IPS-NIHi11 (cell line): ENCODE data around the gene HIPK2.

Experiments used
- DNase-seq: peaks from one replicate; pipeline ENCODE4 v3.0.0; 2012; ENCODE audit warnings: mixed read lengths, low spot score

Gene HIPK2

DNA sequence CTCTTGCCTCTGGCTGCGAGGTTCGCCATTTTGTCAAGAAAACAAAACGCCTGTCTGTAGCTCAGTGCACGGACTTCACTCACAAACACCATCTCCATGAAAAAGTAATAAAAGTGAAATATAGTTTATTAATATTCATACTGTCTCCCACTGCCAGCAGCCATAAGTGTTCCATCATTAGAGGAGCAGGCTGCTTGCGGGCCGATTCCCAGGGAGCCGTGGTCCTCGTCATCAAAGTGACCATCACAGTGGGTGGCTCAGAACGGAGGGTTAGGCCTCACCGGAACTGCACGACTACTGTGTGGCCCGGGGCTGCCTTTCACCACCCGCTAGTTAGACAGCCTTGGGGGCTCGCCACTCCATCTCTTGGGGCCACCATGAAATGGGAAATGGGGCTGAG, 82.7 kb downstream of the HIPK2 start:
- DNase-seq, result no peak

DNA sequence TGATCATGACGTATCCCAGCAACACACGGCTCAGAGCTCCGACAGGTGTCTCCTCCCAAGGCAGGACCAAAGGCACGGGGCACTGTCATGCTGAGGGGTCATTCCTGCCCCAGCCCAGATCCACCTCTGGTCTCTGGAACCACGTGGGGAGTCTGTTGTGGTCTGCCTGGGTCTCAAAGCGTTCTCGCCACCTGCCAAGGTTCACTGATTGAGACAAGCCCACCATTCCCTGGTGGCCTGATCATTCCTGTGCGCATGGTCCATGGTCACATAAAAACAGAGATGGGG, 83.5 kb downstream of the HIPK2 start:
- DNase-seq, result no peak

DNA sequence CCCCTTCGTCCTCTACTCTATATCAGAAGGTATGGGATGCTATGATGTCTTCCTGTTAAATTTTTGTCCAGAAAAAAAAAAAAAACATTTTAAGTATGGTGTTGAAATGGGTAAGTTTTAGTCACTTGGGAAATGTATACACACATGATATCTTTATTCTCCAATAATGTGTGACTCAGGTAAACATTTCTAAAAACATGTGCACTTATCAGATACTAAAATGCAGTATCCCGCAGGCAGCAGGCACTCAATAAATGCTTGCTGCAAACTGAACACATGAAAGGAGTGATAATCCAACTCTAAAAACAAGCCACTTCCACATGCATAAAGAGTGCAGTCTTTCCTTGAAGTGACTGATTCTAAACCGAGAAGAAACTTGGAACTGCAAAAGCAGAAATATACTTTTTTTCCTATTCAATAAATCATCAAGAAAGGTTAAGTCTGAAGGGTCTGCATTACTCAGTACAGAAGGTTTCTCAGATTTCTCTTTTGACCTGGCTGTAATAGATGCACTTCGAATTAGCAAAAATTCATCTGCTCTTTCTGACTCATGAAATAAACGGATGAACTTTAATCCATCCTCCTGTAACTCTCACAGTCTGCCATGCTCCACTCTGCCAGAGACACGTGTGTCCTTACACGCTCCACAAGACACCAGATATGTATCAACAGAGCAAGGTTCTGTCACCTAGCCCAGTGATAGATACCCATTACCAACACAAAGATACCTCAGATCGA, 84.0 kb downstream of the HIPK2 start:
- DNase-seq, result no peak

DNA sequence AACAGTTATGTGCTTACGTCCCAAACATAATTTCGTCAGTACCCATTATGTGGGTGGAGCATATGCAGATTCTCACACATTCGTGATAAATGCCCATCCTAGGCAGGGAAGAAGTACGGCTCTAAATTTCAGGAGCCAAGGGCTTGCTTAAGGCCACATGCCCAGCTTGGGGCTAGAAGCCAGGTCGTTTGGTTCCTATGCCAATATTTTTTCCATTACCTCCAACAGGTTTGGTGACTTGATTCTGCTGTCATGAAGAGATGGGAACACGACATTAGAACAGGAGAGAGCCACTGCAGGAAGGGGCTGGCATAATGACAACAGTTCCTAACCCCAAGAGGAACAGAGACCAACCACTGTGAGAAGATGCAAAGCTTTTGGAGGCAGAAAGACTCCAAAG, 85.1 kb downstream of the HIPK2 start:
- no peak for DNase-seq

DNA sequence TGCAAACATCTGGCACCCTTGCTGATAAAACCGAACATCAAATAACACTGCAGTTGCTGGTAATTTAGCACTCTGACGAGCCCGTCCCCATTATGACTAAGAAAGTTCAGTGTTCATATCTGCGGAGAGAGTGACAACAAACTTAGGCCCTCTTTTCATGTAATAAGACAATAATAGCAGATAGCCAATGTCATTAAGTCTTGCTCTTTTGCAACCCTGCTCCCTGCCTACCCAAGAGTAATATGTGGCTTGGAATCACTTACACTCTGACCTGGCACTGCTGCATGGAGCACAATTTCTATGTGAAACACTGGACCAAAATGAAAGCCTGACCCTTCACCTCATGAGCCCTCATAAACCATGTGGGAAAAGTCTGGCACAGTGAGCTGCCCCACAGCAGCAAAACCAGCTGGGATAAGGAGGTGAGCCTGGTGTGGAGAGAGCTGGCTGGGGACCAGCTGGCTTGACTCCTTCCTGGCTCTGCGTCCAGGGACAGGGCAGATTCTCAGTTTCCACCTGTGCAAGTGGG, 86.5 kb downstream of the HIPK2 start:
- DNase-seq, result no peak

DNA sequence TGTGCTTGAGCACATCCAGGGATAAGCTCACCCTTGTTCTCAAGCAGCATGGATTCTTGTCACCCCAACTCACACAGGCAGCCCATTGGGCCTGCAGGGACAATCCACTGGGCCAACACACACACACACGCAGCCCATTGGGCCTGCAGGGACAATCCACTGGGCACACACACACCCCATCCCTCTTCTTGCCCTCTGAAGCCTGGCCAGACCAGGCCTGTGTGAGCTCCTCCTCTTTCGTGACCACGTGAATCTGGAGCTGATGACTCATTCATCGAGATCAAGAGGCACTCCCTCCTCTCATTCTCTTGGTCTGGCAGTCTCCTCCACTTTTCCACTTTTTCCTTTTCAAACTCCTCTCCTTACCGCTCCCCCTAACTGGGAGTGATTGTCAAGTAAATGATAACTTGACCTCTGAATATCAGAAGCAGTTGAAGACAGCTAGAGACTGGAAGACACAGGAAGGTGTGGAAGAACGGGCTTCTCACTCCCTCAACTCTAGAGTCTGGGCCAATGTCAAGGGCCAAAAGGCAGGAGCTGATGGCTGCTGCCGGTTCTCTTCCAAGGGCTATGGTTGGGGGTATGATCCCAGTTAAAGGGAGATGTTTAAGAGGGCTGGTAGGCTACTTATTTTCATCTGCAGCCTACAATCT, 89.7 kb downstream of the HIPK2 start:
- no peak for DNase-seq

DNA sequence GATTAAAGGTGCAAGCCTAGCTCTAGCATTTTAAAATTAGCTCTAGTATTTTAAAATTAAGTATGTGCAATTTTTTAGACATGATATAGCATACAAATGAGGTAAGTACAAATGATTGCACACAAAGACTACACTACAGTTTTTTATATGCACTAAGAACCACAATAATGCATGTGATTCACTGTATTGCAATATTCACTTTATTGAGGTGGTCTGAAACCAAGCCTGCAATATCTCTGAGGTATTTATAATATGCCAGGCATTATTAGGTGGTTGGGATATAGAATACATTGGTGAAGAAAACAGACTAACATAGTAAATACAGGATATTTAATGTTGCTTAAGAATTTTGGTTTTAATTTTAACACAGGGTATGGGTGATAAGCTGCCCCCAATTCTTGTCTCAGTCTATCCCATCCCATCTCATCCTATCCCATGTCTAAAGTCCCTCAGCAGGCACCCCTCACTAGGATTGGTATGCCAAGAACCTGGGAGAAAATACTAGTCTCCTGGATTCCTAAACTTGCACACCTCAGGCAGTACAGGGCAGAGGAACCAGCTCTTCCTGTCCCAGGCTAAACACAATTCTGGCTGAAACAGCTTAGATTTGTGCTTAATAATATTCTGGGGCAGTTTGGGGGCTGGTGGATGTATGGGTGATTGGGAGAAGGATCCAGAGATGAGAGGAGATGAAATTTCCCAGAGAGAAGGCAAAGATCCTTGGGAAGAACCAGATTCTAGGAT, 90.4 kb downstream of the HIPK2 start:
- DNase-seq, result no peak

DNA sequence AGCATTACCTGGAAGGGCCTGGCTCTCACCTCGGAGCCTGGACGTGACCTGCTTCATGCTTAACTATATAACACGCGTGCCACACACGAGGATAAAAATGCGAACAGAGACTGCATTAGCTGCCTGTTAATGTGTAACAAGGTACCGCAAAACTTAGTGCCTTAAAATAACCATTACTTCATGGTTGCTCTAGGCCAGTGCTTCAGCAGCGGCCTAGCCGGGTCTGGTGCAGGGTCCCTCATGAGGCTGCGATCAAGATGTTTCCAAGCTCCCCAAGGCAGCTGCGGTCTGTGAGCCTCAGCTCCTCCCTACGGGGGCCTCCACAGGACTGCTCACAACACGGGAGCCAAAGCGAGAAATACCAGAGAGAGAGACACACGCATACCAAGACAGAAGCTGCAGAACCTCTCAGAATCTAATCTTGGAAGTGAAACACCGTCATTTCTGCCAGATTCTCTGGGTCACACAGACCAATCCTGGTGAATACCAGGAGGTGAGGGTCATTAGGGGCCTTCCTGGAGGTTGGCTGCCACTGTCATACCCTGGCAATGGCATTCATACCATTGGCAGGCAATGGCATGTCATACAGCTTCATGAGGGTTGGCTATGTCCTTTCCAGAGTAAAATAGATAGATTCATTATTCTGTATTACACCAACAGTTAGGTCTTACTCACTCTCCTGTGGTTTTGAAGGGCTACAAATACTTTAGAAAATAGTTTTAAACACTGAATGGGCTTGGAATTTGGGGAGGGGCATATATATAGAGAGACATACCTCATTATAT, 94.5 kb downstream of the HIPK2 start:
- no peak for DNase-seq

DNA sequence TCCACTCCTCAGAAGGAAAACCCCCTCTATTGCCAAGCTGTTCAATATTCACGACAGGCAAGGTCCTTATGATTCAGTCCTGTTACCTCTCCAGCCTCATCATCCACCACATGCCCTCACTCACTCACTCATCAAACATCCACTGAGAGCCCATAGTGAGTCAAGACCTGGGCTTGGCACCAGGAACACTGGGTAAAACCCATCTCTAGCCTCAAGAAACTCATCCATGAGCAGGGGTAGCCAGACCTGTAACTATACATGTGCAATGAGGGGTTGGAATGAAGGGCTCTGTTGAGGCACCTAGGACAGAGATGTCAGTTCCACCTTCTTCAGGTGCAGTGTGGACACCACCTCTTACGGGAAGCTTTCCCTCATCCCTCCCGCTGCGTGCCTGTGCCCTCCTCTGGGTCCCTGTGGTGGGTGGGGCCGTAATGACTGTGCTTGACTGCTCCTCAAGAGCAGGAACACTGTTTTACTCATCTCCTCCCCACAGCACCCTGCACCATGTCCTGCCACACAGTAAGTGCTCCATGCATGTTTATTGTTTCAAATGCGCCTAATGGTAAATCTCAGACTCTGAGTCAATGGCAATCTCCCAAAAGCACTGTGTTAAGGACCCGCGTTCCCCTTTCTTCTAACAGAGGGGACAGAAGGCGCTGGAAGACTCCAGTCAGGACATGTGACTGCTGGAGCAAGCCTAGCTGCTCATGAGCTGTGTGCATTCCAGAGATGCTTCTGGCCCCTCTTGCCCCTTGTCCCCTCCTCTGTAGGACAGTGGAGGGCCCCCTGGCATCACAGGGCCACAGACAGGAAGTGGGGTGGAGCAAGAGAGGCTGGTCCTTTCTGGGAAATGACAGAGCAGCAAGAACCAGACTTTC, 95.4 kb downstream of the HIPK2 start:
- DNase-seq, result no peak

DNA sequence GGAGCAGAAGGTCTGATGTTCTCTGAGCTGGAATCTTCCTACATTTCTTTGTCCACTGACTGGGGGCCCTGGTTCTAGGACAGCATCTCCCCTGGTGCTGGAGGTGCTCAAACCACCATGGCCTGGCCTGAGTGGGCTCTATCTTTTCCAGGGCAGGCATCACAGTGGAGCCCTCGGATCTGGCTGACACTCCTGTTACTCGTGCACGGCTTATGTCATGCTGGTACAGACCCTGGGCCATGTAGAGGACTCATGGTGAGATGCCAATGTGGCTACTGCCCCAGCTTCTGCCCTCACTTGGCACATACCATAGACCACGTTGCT, 96.0 kb downstream of the HIPK2 start:
- no peak for DNase-seq

DNA sequence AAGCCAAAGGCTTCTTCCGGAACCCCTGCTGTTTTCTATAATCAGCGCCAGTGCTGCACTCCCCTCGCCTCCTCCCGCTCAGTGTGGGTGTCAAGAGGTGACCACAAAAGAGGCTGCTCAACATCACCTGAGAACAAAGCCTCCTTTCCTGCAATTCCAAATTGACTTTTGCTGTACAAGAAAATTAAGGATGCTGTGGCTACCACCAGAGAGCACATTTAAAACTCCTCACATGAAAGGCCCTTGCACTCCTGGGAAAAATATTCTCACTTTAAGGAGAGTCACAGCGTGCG, 96.4 kb downstream of the HIPK2 start:
- DNase-seq, result no peak

DNA sequence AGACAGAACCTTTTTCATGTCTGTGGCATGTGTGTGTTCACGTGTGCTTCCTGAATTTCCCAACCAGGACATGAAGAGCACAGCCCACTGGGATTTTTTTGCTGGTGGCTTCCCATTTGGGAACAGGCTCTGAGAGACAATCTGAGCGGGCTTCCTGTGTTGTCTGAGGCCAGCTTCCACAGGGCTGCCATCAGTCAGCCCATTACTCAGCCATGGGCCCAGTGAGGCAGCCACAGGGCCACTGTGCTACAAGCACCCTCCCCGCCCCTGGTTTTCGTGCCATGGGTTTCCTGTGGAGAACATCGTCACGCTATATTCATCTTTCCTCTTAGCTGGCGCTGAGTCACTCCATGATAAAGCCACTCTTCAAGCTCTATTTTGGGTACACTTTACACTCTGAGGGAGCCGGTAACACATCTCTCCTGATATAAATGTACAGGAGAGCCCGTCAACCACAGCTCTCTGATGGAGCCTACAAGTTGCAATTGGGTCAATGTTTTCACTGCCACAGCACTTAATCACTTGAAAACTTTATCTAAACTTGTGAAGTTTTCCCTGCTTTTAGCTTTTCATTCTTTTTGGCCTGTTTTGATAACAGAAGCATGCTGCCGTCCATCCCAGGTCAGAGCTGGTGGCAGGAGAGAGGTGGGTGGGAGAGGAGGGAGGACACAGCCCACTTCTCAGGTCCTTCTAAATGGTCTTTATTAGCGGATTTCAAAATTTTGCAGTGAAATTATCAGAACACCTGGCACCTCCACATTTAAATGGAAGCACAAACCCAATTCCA, 96.9 kb downstream of the HIPK2 start:
- no peak for DNase-seq

DNA sequence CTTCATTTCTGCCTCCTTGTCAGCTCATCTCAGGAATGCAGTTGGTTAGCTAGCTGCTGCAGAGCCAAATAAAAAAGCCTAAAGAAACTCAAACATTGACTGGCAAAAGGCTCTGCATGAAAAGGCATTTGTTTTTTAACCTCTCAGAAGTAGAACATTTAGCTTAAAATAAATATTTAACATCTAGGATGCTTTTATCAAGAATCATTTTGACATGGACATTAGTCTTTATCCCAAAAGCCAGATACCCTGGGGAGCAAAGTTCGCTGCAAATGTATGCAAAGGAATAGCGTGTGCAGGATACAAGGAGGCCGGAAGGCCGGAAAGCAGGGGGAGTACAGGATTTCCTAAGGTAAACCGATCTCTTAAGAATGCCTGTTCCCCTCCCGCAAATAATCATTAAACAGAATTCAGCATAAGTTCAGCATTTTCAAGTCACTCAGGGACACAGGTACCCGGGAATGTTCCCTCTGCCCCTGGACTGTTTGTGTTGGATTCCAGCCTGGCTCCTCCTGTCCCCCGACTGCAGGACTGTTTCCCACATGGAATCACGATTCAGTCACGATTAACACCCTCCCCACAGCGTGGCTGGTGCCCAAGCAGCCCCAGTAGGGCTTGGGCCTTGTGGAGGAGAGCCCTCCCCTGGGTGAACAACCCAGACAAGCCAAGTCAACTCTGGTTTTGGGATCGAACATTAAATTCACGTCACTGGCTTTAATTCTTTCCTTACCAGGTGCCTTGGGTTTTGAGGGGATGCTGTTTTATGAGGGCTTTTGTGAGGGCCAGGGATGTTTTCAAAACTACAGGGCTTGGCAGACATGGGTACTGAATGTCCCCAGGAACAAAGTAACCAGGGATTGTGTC, 97.8 kb downstream of the HIPK2 start:
- no peak for DNase-seq

DNA sequence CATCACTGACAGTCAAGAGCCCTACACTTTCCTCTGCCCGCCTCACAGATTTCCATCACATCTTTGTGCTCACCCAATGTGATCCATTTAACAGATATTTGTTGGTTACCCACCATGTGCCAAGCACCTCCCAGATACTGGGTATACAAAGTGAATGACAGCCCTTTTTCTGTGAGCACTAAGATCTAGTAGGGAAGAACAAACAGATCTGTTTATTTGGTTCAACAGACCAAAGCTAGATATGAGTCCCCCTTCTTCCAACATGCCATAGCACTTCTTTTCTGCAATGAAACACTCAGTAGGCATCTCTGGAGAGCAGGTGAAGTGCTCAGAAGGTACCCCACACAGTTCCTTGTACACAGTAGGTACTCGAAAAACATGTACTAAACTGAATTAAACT, 101.4 kb downstream of the HIPK2 start:
- no peak for DNase-seq

DNA sequence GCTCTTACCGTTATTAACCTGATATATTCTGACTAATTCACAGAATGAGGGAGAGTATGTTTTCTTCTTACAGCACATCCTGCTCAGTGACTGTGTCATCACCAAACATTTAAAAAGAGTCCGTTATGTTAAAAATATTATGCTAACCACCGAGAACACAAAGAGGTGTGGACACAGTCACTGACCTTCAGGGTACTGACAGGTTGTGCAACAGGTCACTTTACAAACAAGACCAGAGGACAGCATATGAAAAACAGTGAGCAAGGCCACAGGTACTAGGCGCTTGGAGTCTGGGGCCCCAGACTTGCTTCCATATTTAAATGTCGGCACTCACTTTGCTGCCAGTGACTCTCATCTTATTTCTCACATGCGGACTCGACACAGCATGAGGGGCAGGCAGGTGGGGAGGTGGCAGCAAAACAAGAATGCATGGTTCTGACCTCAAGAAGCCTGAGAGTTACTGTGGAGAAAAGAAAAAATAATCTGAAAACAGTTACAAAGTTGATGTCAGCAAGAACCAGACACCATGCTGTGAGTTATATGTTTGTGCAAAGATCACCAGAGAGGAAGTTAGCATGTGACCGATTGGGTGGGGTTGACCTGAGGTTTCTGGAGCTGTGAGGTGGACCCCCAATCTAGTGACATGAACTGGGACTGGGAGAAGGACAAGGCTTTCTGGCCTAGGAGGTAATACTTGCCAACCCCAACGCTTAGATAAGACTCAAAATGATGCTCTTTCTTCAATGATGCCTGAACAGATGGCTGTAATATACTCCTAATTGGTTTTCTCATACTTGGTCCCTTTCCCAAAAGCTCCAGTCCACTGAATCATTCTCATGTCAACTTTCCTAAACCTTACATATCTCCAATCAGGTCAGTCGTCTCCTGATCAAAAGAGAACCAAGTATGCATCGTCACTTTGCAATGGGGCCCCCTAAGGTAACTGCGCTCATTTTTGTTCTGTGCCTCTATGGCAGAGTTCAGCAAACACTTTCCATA, 102.4 kb downstream of the HIPK2 start:
- no peak for DNase-seq

DNA sequence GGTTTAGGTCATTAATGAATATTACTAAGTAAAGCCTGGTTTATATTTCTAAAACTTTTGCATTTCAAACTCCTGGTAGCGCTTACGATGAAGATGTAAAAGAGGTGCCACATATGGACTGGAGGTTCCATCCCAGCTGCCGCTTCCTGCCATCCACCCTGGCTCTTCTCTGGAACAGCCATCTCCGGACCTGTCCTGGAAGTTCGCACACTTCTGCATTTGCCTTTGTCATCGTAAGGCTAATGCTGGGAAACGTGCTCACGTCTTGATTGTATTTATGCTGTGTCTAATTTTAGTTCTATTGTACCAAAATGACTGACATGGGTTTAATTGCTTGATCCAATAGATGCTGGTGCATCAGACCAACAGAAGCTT, 103.1 kb downstream of the HIPK2 start:
- no peak for DNase-seq

DNA sequence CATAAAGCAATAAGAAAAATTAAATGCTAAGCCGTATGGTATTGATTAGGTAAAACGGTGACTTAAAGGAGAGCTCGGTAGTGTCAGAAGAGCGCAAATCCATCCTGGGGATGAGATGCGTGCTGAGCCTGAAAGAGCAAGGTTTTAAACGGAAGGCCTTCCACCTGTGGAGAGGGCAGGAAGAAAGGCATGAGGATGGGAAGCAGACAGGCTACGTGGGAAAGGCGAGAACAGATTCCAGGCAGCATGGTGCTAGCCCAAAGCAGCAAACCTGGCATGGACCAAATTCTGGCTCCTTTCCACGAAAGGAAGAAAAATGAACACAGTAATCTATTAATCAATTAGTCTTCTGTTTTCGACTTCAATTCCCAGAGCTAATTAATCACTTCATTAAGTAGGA, 103.5 kb downstream of the HIPK2 start:
- no peak for DNase-seq

DNA sequence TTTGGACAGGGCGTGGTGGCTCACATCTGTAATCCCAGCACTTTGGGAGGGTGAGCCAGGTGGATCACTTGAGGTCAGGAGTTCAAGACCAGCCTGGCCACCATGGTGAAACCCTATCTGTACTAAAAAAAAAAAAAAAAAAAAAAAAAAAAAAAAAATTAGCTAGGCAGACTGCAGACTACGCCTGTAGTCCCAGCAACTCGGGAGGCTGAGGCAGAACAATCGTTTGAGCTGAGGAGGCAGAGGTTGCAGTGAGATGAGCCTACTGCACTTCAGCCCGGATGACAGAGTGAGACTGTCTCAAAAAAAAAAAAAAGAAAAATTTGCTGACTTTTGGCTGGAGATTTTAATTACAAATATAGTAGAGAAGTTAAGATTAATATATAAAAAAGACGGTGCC, 104.0 kb downstream of the HIPK2 start:
- no peak for DNase-seq

DNA sequence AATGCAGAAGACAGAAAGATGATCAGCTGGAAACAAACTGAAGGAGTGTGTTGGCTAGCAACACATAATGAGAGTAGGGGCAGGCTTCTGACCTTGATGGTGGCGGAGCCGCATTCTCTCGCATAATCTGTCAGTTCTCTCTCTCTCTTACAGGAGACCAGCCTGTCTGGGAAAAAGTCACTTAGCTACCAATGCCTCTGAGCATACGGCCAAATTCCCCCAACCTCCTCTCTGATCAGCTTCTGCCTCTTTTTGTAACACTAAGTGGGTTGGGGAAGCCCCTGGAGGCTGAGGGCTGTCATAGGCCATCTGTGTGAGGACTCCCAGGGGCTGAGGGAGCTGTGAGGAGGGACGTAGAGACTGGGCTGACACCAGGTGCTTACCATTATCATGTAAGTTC, 104.6 kb downstream of the HIPK2 start:
- DNase-seq, result peak; percentile 53
